ENCODE data around the gene TOMM70.
"Not testable (repeated sequence)": the region's sequence is repeated elsewhere in the genome, so short reads cannot be mapped to it uniquely, and the experiment has no call there.

- not testable (repeated sequence) for TF ChIP-seq ARID3A (IDR thresholded peaks at IDR 0.05; ENCODE audit: low read depth, low read length); ZZZ3 (CRISPR knock-in tag; IDR thresholded peaks at IDR 0.05; ENCODE audit: borderline replicate concordance); PITX1 (CRISPR knock-in tag; IDR thresholded peaks at IDR 0.05); HCFC1 (IDR thresholded peaks at IDR 0.05; ENCODE audit: low read depth, low read length); CREB1 (IDR thresholded peaks at IDR 0.05); CREB1 (CRISPR knock-in tag; IDR thresholded peaks at IDR 0.05); GTF2F1 (IDR thresholded peaks at IDR 0.05; ENCODE audit: low read length); SRSF9 (IDR thresholded peaks at IDR 0.05; ENCODE audit: borderline replicate concordance, insufficient read depth, low read depth, low read length, poor library complexity, severe bottlenecking)
Observed at GRCh38 chr3:100447067-100447466, 46.2 kb upstream of the TOMM70 start.
